HG03159 (cell line): ENCODE data around the gene MORC3.

Experiments used
- ATAC-seq: cut with Tn5 transposase; IDR thresholded peaks from one replicate; pipeline ENCODE4 v1.9.1; 2021; ENCODE audit warnings: mild to moderate bottlenecking, moderate library complexity; ENCODE audit not compliant: unreplicated experiment

MORC3 gene

DNA sequence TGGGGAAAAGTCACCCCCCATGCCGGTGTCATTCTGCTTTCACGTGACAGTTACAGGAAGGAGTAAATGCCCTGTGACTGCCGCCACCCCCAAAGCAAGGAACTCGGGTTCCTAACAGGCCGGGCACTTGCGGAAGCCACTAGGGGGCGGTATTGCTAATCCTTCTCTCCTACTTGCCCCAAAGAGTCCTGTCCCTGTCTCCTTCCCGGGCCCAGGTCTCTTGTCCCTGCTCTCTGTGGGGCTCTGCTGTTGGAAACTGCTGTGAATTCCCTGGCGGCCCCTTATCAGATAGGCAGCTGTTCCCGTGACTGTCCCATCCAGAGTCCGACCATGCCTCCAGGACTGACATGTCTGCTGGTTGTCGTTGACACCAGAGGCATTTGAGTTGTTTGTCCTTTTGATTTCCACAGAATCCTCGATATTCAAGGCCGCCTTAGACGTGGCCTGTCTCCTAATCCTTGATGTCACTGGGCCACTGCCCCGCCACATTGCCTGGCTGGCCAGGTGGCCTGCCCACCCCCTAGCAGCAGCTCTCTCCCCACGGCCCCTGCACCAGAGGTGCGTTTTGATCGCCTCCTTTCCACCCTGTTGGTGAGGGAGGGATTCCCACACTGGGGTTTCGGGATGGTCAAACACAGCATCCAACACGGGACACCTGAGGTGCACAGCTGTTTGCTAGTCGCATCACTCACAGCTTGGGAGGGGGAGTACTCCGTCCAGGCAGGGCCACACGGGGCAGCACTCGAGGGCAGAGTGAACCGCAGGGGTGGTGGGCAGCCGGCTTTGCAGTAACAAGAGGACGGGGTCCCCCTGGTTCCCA is 102.5 kb downstream of the MORC3 start:
- no peak for ATAC-seq

DNA sequence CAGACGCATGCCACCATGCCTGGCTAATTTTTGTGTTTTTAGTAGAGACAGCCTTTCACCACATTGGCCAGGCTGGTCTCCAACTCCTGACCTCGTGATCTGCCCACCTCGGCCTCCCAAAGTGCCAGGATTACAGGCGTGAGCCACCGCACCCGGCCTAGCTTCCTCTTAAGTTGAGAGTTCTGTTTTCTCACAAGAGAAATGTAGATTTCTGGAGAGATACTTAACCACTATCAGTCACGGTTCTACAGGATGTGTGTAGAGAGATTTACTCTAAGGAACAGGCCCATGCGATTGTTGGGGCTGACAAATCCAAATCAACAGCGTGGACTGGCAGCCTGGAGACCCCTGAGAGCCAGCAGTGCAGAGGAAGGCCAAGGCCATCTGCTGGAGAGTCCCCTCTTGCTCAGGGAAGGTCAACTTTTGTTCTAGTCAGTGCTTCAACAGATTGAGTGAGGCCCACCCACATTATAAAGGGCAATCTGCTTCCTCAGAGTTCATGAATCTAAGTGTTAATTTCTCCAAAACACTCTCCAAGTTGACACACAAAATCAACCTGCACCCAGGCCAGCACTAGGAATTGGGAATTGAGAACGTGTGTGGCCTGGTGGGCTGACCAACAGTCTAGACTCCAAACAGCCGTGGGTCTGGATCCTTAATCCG is 103.9 kb downstream of the MORC3 start:
- ATAC-seq: no peak

DNA sequence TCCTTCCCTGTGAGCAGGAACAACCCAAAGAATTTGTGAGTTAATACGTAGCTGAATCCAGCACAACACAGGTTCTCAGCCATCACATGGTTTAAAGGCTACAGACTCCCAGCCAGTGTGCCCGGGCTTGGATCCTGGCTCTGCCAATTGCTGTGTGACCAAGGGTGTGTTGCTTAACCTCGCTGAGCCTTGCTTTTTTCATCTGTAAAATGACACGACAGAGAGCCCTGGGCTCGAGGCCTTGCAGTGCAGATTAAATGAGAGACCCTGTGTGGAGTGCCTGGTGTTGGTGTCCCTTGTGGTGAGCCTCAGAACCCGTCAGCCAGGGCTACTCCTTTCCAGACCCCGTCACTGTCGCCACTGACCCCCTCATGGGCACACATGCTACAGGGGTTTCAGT is 104.6 kb downstream of the MORC3 start:
- no peak for ATAC-seq

DNA sequence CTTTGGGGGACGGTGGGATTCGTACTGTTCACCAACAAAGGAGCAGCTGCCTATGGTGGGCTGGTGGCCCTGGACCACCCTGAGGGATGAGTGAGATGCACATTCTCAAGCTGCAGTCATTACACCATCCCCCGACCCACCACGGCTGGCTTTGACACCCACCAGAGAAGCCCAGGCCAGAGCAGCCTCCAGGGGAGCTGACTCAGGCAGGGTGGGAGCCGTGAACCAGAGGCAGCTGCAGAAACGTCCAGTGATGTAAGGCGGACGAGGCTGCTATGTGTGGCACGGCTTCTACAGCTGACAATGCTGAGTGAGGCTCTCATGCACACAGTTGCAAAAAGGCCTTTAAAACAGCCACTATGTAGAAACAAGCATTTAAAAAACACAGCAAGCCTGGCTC is 105.3 kb downstream of the MORC3 start:
- ATAC-seq: no peak
